ENCODE data around the gene SAMD8.
A peak's percentile ranks its signal among the peaks of the same experiment; 100 is the strongest.
"Not testable (repeated sequence)": the region's sequence is repeated elsewhere in the genome, so short reads cannot be mapped to it uniquely, and the experiment has no call there.

Gene SAMD8

DNA sequence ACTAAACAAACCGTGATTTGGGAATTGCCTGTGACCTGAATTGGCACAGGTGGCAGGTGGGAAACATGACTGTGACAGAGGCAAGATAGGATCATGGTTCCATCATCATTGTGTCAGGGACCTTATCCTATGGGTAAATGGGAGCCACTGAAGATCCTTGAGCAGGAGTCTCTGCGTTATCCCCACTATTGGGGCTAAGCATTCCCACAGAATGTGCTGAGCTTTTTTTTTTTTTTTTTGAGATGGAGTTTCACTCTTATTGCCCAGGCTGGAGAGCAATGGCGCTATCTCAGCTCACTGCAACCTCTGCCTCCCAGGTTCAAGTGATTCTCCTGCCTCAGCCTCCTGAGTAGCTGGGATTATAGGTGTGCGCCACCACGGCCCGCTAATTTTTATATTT lies 88.5 kb downstream of the SAMD8 start:
- DNase-seq = not testable (repeated sequence)

DNA sequence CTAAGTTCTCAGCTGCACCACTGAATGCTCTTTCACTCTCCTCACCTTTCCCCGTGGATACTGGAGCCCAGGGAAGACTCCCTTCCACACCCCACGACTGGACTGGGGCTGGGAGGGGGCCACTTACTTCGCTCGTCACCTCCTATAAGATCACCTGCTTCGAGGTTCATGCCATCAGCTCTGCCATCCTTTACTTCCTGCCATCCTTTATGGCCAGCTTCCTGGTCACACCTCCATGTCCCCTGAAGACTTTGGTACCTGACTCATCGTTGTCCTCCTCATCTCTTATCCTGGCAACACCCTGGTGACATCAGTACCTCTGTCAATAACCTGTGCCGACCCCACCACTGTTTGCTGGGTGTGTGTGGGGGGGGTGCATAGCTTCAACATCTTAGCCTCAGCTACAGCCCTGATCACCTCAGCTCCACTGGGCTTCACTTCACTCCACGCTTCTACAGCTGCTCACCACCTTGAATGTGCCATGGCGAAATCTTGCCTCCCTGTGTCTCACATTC lies 90.4 kb downstream of the SAMD8 start:
- no peak for DNase-seq

- DNase-seq = no peak
Observed at GRCh38 chr10:75202321-75203045, 91.0 kb downstream of the SAMD8 start.

GRCh38 chr10:75203046-75203620 lies 91.7 kb downstream of the SAMD8 start:
- not testable (repeated sequence) for DNase-seq

DNA sequence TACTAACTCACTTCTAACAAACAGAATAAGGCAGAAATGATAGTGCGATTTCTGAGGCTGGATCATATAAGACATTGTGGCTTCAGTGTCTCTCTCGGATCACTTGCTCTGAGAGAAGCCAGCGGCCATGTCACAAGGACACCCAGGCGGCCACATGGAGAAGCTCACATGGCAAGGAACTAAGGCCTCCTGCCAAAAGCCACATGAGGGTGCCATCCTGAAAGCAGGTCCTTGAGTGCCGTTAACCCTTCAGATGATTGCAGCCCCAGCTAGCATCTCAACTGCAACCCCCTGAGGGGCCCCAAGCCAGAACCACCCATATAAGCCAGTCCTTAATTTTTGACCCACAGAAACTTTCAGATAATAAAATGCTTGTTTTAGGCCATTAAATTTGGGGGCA lies 92.3 kb downstream of the SAMD8 start:
- no peak for DNase-seq

GRCh38 chr10:75205908-75206307 lies 94.5 kb downstream of the SAMD8 start:
- DNase-seq = no peak

DNA sequence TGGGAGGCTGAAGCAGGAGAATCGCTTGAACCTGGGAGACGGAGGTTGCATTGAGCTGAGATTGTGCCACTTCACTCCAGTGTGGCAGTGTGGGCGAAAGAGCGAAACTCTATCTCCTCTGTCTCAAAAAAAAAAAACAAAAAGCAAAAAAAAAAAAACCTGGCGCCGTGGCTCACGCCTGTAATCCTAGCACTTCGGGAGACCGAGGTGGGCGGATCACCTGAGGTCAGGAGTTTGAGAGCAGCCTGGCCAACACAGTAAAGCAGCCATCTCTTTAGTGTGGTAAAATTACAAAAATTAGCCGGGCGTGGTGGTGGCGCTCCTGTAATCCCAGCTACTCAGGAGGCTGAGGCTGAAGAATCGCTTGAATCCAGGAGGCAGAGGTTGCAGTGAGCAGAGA lies 95.2 kb downstream of the SAMD8 start:
- DNase-seq = not testable (repeated sequence)

- no peak for DNase-seq
Observed at GRCh38 chr10:75207079-75207856, 95.8 kb downstream of the SAMD8 start.

- DNase-seq = no peak
Observed at GRCh38 chr10:75207857-75208144, 96.3 kb downstream of the SAMD8 start.

DNA sequence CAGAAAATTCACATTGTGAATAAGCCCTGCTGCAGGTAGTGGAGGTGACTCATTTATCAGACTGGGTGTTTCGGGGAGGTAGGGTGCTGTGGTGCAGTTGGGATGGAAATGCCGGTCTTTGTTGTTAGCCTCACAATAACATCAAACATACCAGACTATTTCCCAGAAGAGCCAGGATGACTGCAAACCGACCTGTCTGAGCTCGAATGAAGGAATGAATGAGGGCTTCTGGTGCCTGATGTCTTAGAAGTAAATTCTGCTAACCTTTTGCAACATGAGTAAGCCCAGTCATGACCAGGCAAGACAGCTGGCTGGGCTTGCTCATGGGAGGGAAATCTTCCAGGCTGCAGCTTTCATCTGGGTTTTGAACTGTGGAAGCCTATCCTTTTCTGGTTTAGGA lies 96.7 kb downstream of the SAMD8 start:
- peak; percentile 37 for DNase-seq

- no peak for DNase-seq
Observed at GRCh38 chr10:75209086-75209920, 97.8 kb downstream of the SAMD8 start.

- DNase-seq = no peak
Observed at GRCh38 chr10:75209921-75210281, 98.4 kb downstream of the SAMD8 start.

- DNase-seq = peak; percentile 57
Observed at GRCh38 chr10:75210282-75211006, 99.0 kb downstream of the SAMD8 start, which contains the start of gene VDAC2. Gene VDAC2 (plus strand): TSS chr10:75210796. CDS start chr10:75211159, 363 bp downstream.

GRCh38 chr10:75211007-75211691 lies 99.7 kb downstream of the SAMD8 start:
- DNase-seq = peak; percentile 49

- DNase-seq = no peak
Observed at GRCh38 chr10:75212343-75212742, 100.9 kb downstream of the SAMD8 start.

DNA sequence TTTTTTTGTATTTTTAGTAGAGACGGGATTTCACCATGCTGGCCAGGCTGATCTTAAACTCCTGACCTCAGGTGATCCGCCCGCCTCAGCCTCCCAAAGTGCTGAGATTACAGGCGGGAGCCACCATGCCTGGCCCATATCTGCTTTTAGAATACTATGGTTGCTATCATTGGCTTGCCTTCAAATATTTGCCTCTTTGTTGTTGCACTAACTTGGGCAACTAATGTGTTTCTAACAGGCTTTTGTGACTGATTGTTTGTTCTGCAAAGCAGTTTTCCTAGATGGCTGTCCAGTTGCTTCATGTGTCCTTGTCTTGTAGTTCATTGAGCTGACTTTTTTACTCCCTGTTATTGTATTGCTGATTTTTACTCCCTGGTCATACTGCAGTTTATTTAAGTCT lies 108.8 kb downstream of the SAMD8 start:
- DNase-seq = no peak

GRCh38 chr10:75221492-75221891 lies 110.0 kb downstream of the SAMD8 start:
- DNase-seq = not testable (repeated sequence)

DNA sequence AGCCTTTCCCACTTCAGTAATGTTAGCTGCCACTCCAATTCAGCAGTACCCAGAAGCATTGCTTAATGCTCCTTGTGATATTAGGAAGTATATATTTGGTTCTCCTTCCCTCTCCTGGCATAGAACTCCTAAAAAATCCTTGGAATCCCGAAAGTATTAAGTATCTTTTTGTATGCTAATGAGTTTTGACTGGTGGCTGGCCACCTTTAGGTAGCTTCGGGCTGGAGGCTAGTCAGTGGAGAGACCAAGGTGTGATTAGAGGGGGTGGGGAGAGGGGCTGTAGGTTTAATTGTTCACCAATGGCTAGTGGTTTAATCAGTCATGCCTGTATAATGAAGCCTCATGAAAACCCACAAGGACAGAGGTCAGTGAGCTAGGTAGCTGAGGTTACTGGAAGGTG lies 112.1 kb downstream of the SAMD8 start:
- no peak for DNase-seq

DNA sequence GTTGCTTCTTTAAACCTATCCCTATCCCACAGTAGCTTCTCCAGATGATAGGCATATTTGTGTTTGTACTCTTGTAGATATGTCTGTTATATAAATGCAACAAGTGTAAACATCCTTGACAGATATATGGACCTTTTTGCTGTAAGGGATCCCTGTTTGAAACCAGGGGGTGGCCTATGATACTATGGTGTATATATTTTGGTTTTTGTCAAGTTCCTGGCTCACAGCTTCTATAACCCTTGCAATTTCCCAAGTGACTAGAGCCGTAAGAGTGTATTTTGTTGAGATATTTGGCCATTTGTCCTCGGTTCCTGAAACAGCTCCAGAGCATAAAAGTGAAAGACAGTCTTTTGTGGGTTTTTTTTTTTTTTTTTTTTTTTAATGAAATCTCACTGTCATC lies 114.6 kb downstream of the SAMD8 start:
- no peak for DNase-seq

DNA sequence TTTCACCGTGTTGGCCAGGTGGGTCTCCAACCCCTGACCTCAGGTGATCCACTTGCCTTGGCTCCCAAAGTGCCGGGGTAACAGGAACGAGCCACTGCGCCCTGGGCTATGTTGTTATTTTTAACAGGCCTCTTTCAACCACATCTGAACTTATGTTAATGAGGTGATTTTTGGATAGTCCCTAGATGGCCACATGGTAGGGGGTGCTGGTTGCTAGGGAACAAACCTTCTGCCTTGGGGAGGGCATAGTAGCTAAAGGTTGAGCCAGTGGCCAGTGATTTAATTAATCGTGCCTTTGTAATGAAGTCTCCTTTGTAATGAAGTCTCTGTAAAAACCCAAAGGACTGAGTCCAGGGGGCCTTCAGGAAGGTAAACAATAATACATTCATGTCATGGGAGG lies 115.2 kb downstream of the SAMD8 start:
- no peak for DNase-seq

GRCh38 chr10:75228278-75228677 lies 116.8 kb downstream of the SAMD8 start:
- DNase-seq = no peak

DNA sequence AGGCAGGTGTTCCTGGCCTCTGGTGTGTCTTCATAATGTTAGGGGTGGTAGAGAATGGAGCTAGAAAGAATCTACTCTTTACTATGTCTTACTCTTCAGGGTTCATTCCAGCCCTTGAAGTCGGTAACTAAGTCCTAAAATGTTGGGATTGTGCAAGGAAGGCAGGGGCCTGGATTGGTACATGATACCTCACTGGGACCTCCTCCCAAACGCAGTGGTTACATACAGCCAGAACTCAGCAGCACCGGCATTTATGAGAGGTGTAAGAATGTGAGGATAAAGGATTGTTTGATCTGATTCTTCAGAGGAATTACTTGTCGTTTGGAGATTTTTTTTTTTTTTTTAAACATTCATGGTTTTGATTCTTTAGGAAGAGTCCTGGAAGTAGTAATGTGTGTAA lies 117.4 kb downstream of the SAMD8 start:
- DNase-seq = no peak

Data from amniotic stem cell (primary cell).